Astrocyte (in vitro differentiated cells and primary cell): ENCODE measurements around the gene DCAF12. TPM values are rescaled to one million over a fixed set of nuclear protein-coding genes. Genes with fewer than 3 reads are reported as not detected.
A peak's percentile ranks its signal among the peaks of the same experiment; 100 is the strongest.

Experiments used
- DNase-seq: peaks from one replicate; pipeline ENCODE4 v3.0.0-alpha.2; 2010; ENCODE audit warnings: low read depth
- FAIRE-seq: peaks from 2 replicates; lab custom pipeline; 2011; peaks lifted over from hg19 to GRCh38; lab: Jason Lieb, UNC
- H2AFZ ChIP-seq: 2 replicates; pipeline ENCODE4 v1.6.0; 2012; ENCODE audit warnings: low read depth, low read length, inconsistent platforms
- H3K27ac ChIP-seq: 2 replicates; pipeline ENCODE4 v1.5.1; 2011; ENCODE audit warnings: low read depth, low read length, inconsistent platforms
- H3K27me3 ChIP-seq: 2 replicates; pipeline ENCODE4 v1.6.0; 2011; ENCODE audit warnings: low read length, inconsistent platforms; ENCODE audit not compliant: insufficient read depth
- H3K36me3 ChIP-seq: 2 replicates; pipeline ENCODE4 v1.5.1; 2011; ENCODE audit warnings: low read length, inconsistent platforms; ENCODE audit not compliant: insufficient read depth
- H3K4me1 ChIP-seq: 2 replicates; pipeline ENCODE4 v1.5.1; 2011; ENCODE audit warnings: low read length, inconsistent platforms; ENCODE audit not compliant: insufficient read depth
- H3K4me2 ChIP-seq: 2 replicates; pipeline ENCODE4 v1.6.0; 2012; ENCODE audit warnings: low read length, inconsistent platforms
- H3K4me3 ChIP-seq: 2 replicates; pipeline ENCODE4 v1.5.1; 2011; ENCODE audit warnings: low read depth, mild to moderate bottlenecking, low read length, inconsistent platforms; ENCODE audit not compliant: insufficient read depth
- H3K79me2 ChIP-seq: 2 replicates; pipeline ENCODE4 v1.6.0; 2012; ENCODE audit warnings: mild to moderate bottlenecking, low read length, inconsistent platforms; ENCODE audit not compliant: insufficient read depth
- H3K9ac ChIP-seq: 2 replicates; pipeline ENCODE4 v1.6.0; 2012; ENCODE audit warnings: mild to moderate bottlenecking, low read length, inconsistent platforms
- H3K9me3 ChIP-seq: 2 replicates; pipeline ENCODE4 v1.5.1; 2012; ENCODE audit warnings: low read depth, mild to moderate bottlenecking, low read length, inconsistent platforms; ENCODE audit not compliant: insufficient read depth
- H4K20me1 ChIP-seq: 2 replicates; pipeline ENCODE4 v1.6.0; 2012; ENCODE audit warnings: low read length, inconsistent platforms; ENCODE audit not compliant: insufficient read depth
- H3K27ac Mint-ChIP-seq: one replicate; pipeline ENCODE4 v1.8.0; 2021; ENCODE audit warnings: mild to moderate bottlenecking, mixed read lengths; ENCODE audit not compliant: unreplicated experiment
- H3K27me3 Mint-ChIP-seq: one replicate; pipeline ENCODE4 v1.8.0; 2021; ENCODE audit warnings: low read depth, mixed read lengths; ENCODE audit not compliant: unreplicated experiment
- H3K36me3 Mint-ChIP-seq: one replicate; pipeline ENCODE4 v1.8.0; 2021; ENCODE audit warnings: low read depth, mixed read lengths; ENCODE audit not compliant: unreplicated experiment
- H3K4me1 Mint-ChIP-seq: one replicate; pipeline ENCODE4 v1.8.0; 2021; ENCODE audit warnings: low read depth, mixed read lengths; ENCODE audit not compliant: unreplicated experiment
- H3K4me3 Mint-ChIP-seq: one replicate; pipeline ENCODE4 v1.8.0; 2021; ENCODE audit warnings: mild to moderate bottlenecking, moderate library complexity, mixed read lengths; ENCODE audit not compliant: unreplicated experiment
- H3K9me3 Mint-ChIP-seq: one replicate; pipeline ENCODE4 v1.8.0; 2021; ENCODE audit warnings: mild to moderate bottlenecking, mixed read lengths; ENCODE audit not compliant: unreplicated experiment
- EZH2 ChIP-seq: IDR thresholded peaks from 2 replicates; pipeline ENCODE4 v1.6.1; 2012; ENCODE audit warnings: mild to moderate bottlenecking, low read length, inconsistent platforms; ENCODE audit not compliant: insufficient read depth
- total RNA-seq: library from RNA; stranded (reverse); gene quantifications from 2 replicates; pipeline ENCODE4 v1.2.1, GENCODE V29; 2021
- TF ChIP-seq, protein P1 (sequence below): IDR thresholded peaks from 2 replicates; pipeline ENCODE4 v1.5.1; 2011; ENCODE audit warnings: low read depth, mild to moderate bottlenecking, inconsistent platforms, low read length, moderate library complexity; ENCODE audit not compliant: insufficient read depth

The DCAF12 gene
- total RNA-seq, 1 donor from 2014 or later, result 36.0 TPM

DNA sequence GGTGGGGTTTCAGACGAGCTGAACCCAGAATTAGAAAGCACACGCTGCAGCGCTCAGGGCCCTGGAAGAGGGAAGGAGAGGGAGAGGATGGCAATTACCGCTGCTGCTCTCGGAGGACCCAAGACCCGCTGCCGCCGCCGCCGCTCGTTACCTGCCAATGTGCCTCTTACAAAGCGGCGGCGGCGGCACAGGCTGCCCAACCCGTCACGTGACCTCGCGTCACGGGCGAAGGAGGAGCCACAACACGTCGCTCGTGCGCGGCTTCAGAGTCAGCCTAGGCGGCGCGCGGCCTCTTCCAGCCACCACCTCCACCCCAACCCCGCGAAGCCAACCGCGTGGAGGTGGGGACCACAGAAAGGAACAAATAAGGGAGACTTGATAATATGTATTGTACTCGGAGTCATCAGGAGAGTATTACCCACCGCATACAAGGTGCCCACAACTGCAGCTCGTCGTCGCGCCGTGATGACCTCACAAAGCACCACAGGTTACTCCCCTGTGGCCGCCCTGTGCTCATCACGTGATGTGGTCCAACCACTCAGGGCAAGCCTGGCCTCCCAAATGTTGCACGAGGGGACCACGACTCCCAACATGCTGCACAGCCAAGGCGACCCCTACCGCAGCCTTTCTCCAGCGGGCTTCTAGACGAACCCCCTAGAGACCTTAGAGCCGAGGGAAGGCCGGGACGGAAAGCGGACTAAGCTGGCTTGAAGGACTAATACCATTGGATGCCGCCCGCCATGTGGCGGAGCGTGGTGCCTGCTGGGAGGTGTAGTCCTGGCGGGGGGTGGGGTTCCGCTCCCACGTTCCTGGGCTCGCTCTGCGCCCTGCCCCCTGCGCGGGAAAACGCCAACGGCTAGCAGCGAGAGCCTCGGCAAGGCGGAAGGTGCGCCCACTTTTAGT is 77.5 kb downstream of the DCAF12 start, which contains the start of gene UBAP2:
UBAP2 (minus strand) TSS at position 161 of the 903 bp plus-strand sequence. CDS start 31,739 bp downstream, outside the sequence.
- Histone ChIP-seq H3K27ac (peak within 1 kb of the TSS; percentile 99), H3K9ac (peak within 1 kb of the TSS; percentile 94), H2AFZ (peak within 1 kb of the TSS; percentile 99), H4K20me1 (peaks cover 29% of the 10 kb centered on the region), H3K4me3 (peak within 1 kb of the TSS; percentile 88), H3K9me3 (no peaks in the 10 kb centered on the region), H3K4me2 (peak within 1 kb of the TSS; percentile 88), H3K36me3 (no peaks in the 10 kb centered on the region), H3K27me3 (no peaks in the 10 kb centered on the region), H3K4me1 (peaks cover 12% of the 10 kb centered on the region), H3K79me2 (peaks cover 47% of the 10 kb centered on the region)
- Mint-ChIP-seq H3K4me3 (peak within 1 kb of the TSS; percentile 98), H3K36me3 (no peaks in the 10 kb centered on the region), H3K9me3 (no peaks in the 10 kb centered on the region), H3K4me1 (peaks cover 15% of the 10 kb centered on the region), H3K27me3 (no peaks in the 10 kb centered on the region), H3K27ac (peak within 1 kb of the TSS; percentile 100)
- DNase-seq (peak; percentile 96), FAIRE-seq (no peak)
- TF ChIP-seq, protein P1, sequence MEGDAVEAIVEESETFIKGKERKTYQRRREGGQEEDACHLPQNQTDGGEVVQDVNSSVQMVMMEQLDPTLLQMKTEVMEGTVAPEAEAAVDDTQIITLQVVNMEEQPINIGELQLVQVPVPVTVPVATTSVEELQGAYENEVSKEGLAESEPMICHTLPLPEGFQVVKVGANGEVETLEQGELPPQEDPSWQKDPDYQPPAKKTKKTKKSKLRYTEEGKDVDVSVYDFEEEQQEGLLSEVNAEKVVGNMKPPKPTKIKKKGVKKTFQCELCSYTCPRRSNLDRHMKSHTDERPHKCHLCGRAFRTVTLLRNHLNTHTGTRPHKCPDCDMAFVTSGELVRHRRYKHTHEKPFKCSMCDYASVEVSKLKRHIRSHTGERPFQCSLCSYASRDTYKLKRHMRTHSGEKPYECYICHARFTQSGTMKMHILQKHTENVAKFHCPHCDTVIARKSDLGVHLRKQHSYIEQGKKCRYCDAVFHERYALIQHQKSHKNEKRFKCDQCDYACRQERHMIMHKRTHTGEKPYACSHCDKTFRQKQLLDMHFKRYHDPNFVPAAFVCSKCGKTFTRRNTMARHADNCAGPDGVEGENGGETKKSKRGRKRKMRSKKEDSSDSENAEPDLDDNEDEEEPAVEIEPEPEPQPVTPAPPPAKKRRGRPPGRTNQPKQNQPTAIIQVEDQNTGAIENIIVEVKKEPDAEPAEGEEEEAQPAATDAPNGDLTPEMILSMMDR, result no peak
- no peak for TF ChIP-seq EZH2

DNA sequence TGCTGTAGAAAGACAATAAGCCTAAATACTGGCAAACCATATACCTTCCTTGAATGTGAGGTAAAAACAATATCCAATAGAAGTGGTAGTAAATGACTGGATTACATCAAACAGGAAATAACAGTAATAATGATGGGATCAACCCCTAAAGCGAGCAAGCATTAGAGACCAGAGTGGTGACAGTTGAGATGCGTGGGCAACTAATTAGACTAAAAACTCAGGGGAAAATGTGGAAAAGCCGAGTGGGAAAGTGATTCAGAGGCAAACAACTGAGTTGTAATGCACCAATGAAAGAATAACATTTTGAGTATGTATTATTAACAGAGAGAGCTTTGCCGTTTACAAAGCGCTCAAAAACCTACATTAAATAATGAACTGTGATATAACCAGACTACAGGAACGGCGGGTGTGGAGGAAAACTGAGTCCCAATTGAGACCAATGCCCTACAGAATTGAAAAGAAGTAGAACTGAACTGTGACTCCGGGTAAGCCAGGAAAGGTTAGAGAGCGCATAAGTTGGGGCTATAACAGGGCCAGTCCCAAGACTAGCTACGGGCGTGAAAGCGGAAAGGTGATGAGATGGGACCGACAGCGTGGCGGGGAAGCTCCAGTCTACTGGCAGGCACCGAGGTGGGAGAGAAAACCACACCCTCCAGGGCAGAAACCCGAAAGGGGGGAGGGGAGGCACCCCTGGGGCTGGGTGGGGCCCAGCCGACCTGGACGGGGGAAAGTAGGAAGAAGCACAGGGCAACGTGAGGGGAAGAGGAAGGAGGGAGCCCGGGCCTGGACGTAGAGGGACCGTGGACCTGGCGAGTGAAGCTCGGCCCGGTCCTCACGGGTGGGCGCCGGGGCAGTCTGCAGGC is 78.4 kb downstream of the DCAF12 start:
- no peaks in the 10 kb centered on the region for H3K27me3 ChIP-seq
- no peaks in the 10 kb centered on the region for H3K9me3 Mint-ChIP-seq
- peak overlapping the region; percentile 98 for H3K4me3 Mint-ChIP-seq
- peaks cover 12% of the 10 kb centered on the region for H3K4me1 ChIP-seq
- no peaks in the 10 kb centered on the region for H3K36me3 Mint-ChIP-seq
- no peaks in the 10 kb centered on the region for H3K27me3 Mint-ChIP-seq
- no peak for FAIRE-seq
- H3K4me3 ChIP-seq, result peak overlapping the region; percentile 88
- H2AFZ ChIP-seq, result peak overlapping the region; percentile 43
- H3K4me1 Mint-ChIP-seq, result peaks cover 15% of the 10 kb centered on the region
- H3K36me3 ChIP-seq, result no peaks in the 10 kb centered on the region
- H3K9me3 ChIP-seq, result no peaks in the 10 kb centered on the region
- TF ChIP-seq, protein P1, result no peak
- TF ChIP-seq EZH2, result no peak
- peaks cover 38% of the 10 kb centered on the region for H4K20me1 ChIP-seq
- H3K79me2 ChIP-seq, result peaks cover 56% of the 10 kb centered on the region
- H3K27ac ChIP-seq, result peak overlapping the region; percentile 99
- peak overlapping the region; percentile 88 for H3K4me2 ChIP-seq
- DNase-seq, result no peak
- peak overlapping the region; percentile 94 for H3K9ac ChIP-seq
- H3K27ac Mint-ChIP-seq, result peak overlapping the region; percentile 100
